Head of caudate nucleus (tissue), 42 donors: ENCODE measurements around the gene SLC2A10.
"Not testable (repeated sequence)": the region's sequence is repeated elsewhere in the genome, so short reads cannot be mapped to it uniquely, and the experiment has no call there.

Source experiments
- DNase-seq, 42 donors: peaks; one replicate each; pipeline versions ENCODE4 v3.0.0 to v3.0.0-alpha.2; 2020 to 2021; ENCODE audit warnings: mixed read lengths in 7 of 42
- intact Hi-C: fragments of 100-400 bp; cut with DNase I; formaldehyde crosslinking; loops from one replicate; pipeline ENCODE4 v1.15.0; 2022

Gene SLC2A10

GRCh38 chr20:46709459-46710152 is at the start of gene SLC2A10:
Gene SLC2A10 (plus strand): TSS chr20:46709649. CDS start chr20:46709737, 88 bp downstream.
- DNase-seq, result peak in 34 of 42 donors; percentile 6 to 56 (median 27)
- intact Hi-C loops, result no loop called here

DNA sequence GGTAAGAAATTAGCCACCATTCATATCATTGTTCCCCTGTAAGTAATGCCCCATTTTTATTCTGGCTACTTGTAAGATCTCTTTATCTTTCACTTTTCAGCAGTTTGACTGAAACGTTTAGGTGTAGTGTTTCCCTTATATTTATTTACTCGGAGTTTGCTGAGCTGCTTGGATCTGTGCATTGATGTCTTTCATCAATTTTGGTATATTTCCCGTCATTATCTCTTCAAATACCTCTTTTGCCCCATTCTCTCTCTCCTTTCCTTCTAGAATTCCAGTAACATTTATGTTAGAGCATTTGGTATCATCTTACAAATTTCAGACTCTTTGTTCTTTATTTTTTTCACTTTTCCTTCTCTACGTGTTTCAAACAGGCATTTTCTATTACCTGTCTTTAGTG is 49.0 kb upstream of the SLC2A10 start:
- no peak for DNase-seq
- intact Hi-C loops, result no loop called here

DNA sequence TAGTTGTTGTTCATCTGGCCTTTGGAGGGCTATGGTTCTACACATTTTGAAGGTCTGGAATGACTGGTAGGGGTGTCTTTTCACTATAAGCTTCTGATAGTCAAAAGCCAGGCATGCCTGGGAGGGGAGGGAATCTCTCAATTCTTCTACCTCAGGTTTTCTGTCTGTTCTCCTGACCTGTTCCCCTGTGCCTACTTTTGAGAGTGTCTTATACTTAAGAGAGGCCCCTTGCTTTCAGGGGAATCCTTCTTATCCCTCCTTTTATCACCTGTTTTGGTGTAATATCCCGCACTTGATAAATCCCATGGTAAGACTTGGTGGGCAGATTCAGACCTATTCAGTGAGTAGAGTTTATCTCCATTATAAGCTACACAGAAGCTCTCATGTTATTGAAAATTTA is 47.8 kb upstream of the SLC2A10 start:
- DNase-seq, result no peak
- intact Hi-C loops, result no loop called here

DNA sequence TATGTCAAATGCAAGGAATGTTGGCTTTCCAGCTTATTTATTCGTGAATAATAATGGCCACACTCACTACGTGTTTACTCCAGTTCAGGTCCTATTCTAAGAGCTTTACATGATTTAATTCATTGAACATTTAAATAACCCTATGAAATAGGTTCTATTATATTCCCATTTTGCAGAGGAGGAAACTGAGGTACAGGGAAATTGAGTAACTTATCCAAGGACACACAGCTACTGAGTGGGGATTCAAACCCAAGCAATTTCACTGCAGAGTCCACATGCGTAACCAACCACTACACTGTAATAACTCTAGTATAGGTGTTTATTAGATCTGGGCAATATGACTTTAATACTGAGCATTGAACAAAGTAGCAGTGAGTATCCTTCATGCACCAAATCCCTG is 45.9 kb upstream of the SLC2A10 start:
- no peak for DNase-seq
- intact Hi-C loops, result no loop called here

DNA sequence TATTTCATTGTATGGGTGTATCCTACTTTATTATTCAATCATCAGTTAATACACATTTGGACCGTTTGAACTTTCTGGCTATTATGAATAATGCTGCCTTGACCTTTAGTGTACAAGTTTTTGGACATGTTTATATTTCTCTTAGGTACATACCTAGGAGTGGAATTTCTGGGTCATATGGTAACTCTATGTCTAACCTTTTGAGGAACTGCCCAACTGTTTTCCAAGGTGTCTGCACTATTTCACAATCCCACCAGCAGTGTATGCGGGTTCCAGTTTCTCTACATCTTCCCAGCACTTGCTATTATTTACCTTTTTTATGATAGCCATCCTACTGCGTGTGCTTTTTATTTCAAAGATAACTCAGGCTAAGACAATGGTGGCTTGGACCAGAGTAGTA is 43.8 kb upstream of the SLC2A10 start:
- intact Hi-C loops, result no loop called here
- DNase-seq, result no peak

- intact Hi-C loops, result no loop called here
- DNase-seq, result no peak
These were observed 43.1 kb upstream of the SLC2A10 start for GRCh38 chr20:46666306-46666705.

DNA sequence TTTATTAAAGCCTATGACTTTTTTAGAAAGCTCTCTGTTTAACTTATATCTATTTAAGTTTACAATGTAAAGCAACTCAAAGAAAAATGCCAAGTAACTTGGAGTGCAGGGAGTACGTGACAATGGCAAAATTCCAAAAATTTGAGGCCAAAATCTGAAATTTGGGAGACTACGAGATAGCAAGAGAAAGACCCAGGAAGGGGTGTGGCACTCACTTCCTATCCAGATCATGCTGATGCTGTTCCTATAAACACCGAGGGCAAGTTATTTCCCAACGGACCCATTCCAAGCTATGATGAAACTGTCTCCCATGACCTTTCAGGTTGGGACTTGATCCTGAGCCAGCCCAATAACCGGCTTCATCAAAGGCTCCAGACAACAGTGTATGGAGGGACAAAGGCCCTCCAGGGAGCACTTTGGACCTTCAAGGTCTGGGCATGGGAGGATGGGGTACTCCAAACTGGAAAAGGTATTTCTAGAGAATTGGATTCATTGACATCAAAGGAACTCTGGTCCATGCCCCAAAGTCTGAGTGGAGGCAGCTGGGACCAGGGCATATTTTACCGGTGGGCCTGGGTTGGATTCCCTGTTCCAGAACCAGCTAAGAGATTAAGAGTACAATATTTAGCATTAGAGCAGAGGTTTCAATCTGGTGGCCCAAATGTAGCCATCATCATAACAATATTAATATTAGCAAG is 42.5 kb upstream of the SLC2A10 start:
- no peak for DNase-seq
- intact Hi-C loops, result no loop called here

- intact Hi-C loops, result no loop called here
- no peak for DNase-seq
These were observed 39.2 kb upstream of the SLC2A10 start for GRCh38 chr20:46670228-46670584.

DNA sequence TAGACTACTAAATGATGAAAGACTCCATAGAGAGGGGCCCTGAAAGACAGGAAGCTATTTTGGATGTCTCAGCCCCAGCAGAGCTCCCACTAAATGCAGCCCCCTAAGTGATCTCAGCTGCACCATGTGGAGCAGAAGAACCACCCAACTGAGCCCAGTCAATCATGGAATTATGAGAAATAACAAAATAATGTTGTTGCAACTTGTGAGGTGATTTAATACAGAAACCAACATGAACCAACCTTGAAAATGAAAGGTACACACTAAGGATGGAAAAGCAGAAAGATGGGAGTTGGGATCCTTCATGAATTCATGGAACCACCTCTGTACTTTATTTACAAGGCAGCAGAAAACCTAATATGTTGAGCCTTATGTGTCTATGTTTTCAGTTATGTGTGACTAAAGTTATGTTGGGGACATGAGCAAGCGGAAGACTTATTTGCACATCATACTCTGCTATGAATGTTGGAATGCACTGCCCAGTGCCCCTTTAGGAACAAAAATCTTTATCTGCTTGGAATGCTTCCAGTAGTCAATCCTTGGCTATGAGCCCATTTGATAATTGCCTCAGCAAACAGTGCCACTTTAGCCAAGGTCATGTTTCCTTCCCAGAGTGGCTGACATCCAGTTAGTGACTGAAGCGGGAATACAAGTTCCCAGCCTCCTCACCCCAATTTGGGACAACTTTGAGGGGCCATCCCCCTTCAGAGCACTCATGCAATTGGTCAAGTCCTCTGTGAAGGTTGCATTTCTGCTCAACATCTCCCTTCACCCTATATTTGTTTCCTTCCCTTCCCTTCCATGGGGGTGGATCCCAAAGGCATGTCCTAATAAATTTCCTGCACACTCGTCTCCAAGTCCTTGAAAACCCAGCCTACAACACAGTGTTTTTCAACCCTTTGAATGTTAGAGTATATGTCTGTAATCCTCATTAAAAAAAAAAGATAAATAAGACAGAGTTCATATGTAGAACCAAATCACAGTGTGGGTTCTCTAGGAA is 38.6 kb upstream of the SLC2A10 start:
- intact Hi-C loops, result no loop called here

GRCh38 chr20:46671866-46672542 is 37.4 kb upstream of the SLC2A10 start:
- no peak for DNase-seq
- intact Hi-C loops, result no loop called here

More for the DNA sequence above, 38.6 kb upstream of the SLC2A10 start:
- DNase-seq, result no peak

GRCh38 chr20:46672543-46673148 is 36.8 kb upstream of the SLC2A10 start:
- intact Hi-C loops, result no loop called here
- DNase-seq, result no peak

- DNase-seq, result no peak
- intact Hi-C loops, result no loop called here
These were observed 35.8 kb upstream of the SLC2A10 start for GRCh38 chr20:46673394-46674252.

DNA sequence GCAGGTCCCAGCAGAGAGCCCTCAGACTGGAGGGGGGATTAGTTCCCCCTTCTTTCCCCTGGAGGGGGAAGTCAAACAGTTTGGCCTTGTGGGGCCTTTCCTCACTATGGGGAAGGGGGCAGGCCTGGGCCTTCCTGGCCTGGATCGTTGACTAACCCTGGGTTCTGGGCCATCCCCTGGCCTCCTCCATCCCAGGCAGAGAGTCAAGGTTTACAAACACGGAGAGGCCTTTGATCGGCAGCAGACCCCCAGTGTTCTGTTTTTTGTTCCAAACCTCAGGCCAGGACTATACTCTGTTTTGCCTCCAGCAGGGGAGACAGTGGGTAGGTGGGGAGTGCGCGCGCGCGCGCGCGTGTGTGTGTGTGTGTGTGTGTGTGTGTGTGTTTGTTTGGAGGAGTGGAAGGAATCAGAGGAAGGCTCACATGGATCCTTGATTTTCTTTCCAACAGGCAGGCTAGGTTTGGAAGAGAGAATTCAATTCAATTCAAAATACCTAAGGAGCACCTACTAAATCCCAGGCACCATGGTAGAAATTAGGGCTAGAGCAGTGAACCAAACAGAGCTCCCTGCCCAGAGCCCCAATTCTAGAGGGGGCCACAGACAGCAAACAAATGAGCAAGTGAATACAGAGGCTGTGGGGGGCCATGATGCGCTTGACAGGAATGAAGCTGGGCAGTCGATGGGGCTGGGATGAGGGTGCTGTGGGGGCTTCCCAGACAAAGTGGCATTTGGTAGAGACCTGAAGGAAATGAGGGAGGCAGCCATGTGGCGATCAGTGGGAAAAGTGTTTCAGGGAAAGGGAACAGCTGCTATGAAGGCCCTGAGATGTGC is 35.0 kb upstream of the SLC2A10 start:
- intact Hi-C loops, result no loop called here
- no peak for DNase-seq

DNA sequence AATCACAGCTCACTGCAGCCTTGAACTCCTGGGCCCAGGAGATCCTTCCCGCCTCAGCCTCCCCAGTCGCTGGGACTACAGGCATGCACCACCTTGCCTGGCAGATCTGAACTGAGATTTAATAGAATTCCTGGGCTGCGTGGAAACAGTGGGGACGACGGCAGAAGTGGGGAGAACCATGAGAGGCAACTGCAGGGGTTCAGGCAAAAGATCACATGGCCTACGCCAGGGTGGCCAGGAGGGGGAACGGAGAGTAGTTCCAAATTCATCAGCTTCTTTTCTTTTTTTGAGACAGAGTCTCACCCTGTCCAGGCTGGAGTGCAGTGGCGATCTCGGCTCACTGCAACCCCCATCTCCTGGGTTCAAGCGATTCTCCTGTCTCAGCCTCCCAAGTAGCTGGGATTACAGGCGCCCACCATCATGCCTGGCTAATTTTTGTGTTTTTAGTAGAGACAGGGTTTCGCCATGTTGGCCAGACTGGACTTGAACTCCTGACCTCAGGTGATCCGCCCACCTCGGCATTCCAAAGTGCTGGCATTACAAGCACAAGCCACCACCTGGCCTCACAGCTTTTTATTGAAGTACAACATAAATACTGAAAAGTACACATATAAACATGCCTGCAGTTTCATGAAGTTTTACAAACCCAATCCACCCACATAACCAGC is 32.7 kb upstream of the SLC2A10 start:
- DNase-seq, intact Hi-C loops: not testable (repeated sequence)

DNA sequence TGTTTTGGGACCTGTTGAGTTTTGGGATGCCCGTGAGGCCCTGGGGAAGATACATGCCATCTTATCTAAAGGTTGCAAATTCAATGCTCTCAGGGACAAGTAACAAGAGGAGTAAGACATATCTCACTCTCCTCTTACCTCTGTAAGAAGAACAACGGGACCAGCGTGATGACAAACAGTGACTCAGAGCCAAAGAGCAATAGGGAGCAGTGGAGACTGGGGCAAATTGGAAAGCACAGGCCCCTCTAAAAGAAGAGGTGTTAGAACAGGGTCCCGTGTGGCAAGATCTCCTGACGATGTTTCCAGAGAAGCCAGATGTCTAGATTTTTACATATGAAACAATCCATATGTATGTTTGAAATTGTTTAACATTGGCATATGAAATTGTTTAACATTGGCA is 31.8 kb upstream of the SLC2A10 start:
- intact Hi-C loops, result no loop called here
- DNase-seq, result no peak

- no peak for DNase-seq
- intact Hi-C loops, result no loop called here
These were observed 30.9 kb upstream of the SLC2A10 start for GRCh38 chr20:46678516-46678915.

GRCh38 chr20:46680684-46681031 is 28.8 kb upstream of the SLC2A10 start:
- intact Hi-C loops, result loop anchor here (5.0 kb wide), 1 partner anchor 118 kb away; no protein-coding TSS in a partner anchor

More at GRCh38 chr20:46680684-46681031, 28.8 kb upstream of the SLC2A10 start:
- DNase-seq, result no peak
